GM06990 (cell line): ENCODE results near the gene ASIP.
"Not testable (repeated sequence)": the region's sequence is repeated elsewhere in the genome, so short reads cannot be mapped to it uniquely, and the experiment has no call there.

ENCODE experiments used
- DNase-seq: peaks from one replicate; pipeline ENCODE4 v3.0.0-alpha.2; 2011; ENCODE audit not compliant: insufficient read length; ENCODE audit errors: extremely low read depth
- H3K27me3 ChIP-seq: replicated peaks from 2 replicates; pipeline ENCODE4 v1.6.0; 2011; ENCODE audit warnings: low read length; ENCODE audit not compliant: control insufficient read depth, insufficient read depth
- H3K36me3 ChIP-seq: 2 replicates; pipeline ENCODE4 v1.5.1; 2011; ENCODE audit warnings: low read length; ENCODE audit not compliant: control insufficient read depth, insufficient read depth
- H3K4me3 ChIP-seq: replicated peaks from 2 replicates; pipeline ENCODE4 v1.5.1; 2011; ENCODE audit warnings: low read depth, mild to moderate bottlenecking, control low read depth, low read length
- CTCF ChIP-seq: IDR thresholded peaks from 2 replicates; pipeline ENCODE4 v1.5.1; 2011; ENCODE audit warnings: low read length, control low read depth, mild to moderate bottlenecking, inconsistent platforms; ENCODE audit not compliant: insufficient read depth, poor library complexity, severe bottlenecking

Gene ASIP

GRCh38 chr20:34220561-34220960 is 20.7 kb upstream of the ASIP start:
- Histone ChIP-seq H3K4me3 (no peak overlapping the region), H3K27me3 (no peaks in the 10 kb centered on the region), H3K36me3 (no peaks in the 10 kb centered on the region)
- TF ChIP-seq CTCF, result no peak
- no peak for DNase-seq

- no peaks in the 10 kb centered on the region for H3K27me3 ChIP-seq
- DNase-seq, result no peak
- H3K4me3 ChIP-seq, result no peak overlapping the region
- TF ChIP-seq CTCF, result no peak
- H3K36me3 ChIP-seq, result no peaks in the 10 kb centered on the region
Measured at GRCh38 chr20:34222208-34222607, 19.0 kb upstream of the ASIP start.

- H3K4me3 ChIP-seq, DNase-seq, H3K36me3 ChIP-seq, H3K27me3 ChIP-seq: not testable (repeated sequence)
Measured at GRCh38 chr20:34224251-34224650, 17.0 kb upstream of the ASIP start.

GRCh38 chr20:34231634-34232033 is 9.6 kb upstream of the ASIP start:
- H3K27me3 ChIP-seq, result no peaks in the 10 kb centered on the region
- TF ChIP-seq CTCF, result no peak
- DNase-seq, result no peak
- H3K36me3 ChIP-seq, result no peaks in the 10 kb centered on the region
- no peak overlapping the region for H3K4me3 ChIP-seq

GRCh38 chr20:34232494-34233087 is 8.6 kb upstream of the ASIP start:
- no peak overlapping the region for H3K4me3 ChIP-seq
- no peaks in the 10 kb centered on the region for H3K36me3 ChIP-seq
- TF ChIP-seq CTCF, result no peak
- H3K27me3 ChIP-seq, result no peaks in the 10 kb centered on the region
- no peak for DNase-seq

GRCh38 chr20:34233687-34234086 is 7.5 kb upstream of the ASIP start:
- H3K36me3 ChIP-seq, result no peaks in the 10 kb centered on the region
- H3K4me3 ChIP-seq, result no peak overlapping the region
- no peaks in the 10 kb centered on the region for H3K27me3 ChIP-seq
- no peak for TF ChIP-seq CTCF
- DNase-seq, result no peak
